ENCODE data around the gene EIF2S1.
"Not testable (repeated sequence)": the region's sequence is repeated elsewhere in the genome, so short reads cannot be mapped to it uniquely, and the experiment has no call there.

EIF2S1 gene

DNA sequence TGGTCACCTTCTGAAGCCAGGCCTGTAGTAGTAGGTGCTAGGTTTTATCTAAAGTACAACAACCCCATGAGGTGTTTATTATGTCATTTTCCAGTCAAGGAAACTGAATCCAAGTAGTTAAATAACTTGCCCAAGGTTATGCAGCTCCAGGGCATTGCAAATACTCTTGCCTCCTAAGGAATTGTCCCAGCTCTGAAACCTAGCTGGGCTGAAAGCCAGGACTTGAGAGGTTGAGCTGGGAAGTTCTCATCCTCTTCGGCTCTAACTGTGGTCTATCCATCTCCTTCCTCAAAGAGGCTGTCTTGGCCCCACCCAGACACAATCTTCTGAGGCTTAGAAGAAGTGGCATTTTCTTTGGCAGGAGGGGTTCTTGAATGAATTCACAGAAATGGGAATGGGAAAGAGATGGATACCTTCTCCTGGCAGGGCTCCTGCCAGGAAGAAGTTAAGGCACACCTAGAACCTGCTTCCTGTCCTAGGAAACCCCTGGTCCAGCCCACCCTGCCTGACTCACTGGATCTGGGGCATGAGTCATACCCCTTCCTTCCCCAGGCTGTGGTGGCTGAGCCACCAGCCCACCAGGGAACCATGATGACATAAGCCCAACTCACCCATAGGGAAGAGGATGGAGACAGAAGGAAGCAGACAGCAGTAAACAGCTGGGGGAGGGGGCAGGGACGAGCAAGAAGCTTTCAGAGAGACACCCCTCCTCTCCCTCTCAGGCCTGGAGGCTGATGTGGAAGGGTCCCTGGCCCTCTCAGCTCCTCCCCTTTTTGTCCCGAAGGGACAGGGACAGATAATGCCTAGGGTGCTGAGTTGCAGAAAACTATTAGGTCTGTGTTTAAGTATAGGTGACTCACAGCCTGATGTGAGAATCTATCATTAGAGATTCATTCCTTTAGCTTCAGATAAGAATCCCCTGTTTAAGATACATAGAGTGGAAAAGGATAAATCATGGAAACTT is 54.0 kb downstream of the EIF2S1 start:
- DNase-seq, result no peak

DNA sequence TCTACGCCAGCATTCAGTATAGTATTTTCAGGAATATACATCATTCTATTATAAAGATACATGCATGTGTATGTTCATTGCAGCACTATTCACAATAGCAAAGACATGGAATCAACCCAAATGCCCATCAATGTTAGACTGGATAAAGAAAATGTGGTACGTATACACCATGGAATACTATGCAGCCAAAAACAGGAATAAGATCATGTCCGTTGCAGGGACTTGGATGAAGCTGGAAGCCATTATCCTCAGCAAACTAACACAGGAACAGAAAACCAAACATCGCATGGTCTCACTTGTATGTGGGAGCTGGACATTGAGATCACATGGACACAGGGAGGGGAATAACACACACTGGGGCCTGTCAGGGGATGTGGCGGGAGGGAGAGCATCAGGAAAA is 55.5 kb downstream of the EIF2S1 start:
- not testable (repeated sequence) for DNase-seq

DNA sequence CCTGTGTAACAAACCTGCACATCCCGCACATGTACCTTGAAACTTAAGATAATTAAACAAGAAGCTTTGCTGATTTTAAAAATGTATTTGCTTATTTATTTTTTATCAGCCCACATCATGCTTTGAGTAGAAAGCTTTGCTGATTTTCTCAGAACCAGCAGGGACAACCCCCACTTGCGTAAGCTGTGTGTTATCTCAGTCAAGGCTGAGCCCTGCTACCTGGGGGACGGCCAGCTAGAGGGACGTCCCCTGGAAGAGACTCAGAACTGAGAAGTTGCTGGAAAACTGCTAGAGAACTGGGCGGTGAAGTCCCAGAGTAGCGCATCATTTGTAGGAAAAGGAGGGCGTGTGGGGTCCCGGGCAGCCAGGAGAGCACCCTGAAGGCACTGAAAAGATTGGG is 56.0 kb downstream of the EIF2S1 start:
- no peak for DNase-seq

DNA sequence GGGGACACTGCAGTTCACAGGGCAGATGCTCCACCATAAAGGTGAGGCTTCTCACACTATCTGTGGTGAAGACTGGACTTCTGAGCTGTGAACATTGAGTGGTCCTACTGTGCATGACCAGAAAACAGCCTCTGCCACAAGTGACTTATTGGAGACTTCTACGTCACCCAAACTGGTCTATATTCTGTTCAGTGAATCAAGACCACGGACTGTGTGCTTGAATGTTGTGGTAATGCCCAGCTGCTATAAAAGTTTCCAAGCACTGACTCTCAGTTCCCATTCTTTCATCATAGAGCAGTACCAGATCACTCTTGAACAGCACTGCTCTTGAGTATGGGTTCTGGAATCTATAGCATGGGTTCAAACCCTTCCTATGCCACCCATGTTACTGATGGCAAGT is 56.7 kb downstream of the EIF2S1 start:
- no peak for DNase-seq

DNA sequence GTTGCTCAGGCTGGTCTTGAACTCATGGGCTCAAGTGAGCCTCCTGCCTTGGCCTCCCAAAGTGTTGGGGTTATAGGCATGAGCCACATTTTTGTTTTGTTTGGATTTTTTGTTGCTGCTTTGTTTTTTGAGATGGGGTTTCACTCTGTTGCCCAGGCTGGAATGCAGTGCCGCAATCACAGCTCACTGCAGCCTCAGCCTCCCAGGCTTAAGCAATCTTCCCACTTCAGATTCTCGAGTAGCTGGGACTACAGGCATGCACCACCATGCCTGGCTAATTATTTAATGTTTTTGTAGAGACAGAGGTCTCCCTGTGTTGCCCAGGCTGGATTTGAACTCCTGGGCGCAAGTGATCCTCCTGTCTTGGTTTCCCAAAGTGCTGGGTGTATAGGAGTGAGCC is 57.5 kb downstream of the EIF2S1 start:
- DNase-seq, result no peak

DNA sequence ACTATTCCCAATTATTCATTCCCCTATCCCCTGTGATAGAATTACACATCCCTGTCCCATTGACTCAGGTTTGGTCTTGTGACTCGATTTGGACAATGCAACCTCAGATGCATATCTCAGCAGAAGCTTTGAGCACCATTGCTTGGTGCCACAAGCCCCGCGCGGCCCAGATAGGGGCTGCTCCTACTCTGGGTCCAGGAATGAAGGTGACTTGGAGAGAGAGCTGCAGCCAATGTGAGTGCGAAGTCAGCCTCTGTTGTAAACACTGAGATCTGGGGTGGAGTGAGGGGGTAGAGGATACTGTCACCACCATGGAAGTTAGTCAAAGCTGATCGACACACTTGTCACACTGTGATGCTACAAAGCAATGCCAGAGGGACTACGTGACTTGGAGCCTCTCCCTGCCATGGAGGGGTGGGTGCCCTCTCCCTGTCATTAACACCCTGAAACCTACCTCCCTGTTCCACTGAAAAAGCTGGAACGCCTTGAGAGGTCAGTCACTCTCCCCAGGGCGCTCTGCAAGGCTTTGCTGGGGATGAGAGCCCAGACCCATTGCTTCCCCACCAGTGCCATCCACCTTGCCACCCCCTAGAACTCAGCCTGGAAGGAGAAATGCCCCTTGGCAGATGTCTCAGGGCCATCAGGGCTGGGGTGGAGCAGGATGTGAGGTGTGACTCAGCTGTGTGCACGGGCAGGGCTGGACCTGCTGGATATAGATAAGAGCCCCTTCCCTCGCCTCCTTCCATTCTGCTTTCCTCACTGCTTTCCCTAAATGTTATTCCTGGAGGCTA is 58.5 kb downstream of the EIF2S1 start:
- DNase-seq, result no peak

DNA sequence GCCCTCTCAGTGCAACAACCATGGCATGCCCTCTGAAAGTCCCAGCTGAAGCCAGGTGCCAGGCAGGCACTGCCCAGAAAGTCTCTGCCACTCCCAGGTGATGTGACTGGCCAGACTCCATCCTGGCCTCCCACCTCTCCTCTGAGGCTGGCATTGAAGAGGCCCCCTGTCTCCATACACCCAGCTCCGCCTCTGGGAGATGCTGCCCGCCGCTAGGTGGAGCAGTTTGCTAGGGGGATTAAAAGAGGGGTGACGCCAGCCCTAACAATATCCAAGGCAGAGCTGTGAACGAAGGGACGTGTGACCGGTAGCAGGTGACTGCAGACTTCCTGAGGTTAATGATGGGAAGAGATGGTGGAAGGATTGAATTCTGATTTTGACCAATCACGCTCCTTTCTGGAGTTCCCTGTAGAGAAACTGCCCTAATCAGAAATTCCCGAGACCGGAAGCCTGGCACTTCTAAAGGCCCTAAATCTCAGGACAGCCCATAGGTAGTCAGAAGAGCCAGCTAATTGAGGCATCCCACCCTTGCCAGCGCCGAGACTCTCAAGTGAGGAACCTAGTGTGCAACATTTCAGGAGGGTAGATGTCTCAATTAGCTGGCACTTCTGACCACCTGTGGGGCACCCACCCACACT is 60.1 kb downstream of the EIF2S1 start:
- DNase-seq, result no peak

DNA sequence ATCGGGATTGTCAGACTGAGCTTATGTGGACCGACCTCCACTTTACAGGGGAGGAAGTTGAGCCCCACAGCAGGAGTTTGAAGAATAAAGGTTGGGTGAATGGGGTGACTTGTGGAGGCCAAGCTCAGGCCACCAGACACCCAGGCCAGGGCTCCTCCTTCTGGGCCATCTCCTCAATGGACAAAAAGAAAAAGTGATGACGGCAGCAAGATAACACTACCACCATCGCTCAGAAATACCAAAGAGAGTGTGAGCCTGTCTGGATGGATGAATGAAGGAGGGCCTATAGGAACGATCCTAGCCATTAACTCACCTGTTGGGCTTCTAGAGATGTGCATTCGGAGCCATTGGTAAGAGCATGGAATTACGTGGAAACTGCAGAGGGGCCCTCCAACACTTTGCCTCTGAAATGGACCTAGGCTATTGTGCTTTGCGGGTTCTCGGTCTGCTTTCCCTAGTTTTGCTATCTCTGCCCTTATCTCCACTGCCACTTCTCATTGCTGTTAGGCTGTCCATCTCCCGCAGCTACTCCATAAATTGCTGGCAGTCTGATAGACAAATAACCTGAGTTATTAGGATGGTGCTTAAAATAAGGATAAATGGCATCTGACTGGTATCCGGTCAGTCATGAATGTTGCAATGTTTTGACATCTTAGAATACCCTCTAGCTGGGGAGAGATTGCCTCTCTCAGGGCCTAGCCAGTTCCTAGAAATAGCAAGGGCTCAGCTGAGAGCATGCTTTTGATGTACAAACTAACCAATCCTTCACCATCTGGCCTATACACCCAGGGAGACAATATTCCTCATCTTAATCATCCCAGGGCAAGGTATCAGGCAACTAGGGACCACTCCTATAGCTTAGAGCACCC is 61.5 kb downstream of the EIF2S1 start:
- no peak for DNase-seq

DNA sequence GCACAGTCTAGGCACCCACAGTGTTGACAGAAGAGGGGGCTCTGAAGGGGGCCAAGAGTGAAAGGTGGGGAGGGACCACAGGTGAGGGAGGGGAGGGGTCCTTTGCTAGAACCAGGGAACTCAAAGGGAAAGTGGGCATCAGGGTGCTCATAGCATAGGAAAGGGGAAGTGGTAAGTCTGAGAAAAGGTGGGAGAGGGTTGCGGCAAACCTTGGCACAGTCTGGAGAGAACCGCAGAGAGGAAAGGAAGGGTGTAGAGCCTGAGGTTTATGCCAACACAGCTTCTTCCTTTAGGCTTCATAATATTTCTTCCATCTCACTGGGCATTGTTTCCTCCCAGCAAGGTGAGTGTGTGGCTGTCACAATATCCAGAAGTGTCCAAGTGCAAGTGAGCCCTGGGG is 63.3 kb downstream of the EIF2S1 start:
- no peak for DNase-seq

DNA sequence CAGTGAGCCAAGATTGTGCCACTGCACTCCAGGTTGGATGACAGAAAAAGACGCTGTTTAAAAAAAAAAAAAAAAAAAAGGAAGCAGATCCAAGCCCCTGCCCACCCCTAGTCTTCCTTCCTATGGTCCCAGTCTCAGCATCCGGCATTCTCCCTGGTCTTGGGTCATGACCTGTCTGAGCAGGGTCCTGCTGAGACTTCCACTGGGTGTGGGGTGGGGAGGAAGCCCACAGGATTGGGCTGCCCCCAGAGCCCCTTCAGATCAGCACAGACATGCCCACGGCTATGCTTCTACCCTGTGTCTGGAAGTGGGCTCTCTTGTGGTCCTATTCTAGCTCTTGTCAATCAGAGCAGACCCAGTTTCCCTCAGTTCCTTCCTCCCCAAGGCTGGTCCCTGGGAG is 64.4 kb downstream of the EIF2S1 start:
- DNase-seq, result no peak

DNA sequence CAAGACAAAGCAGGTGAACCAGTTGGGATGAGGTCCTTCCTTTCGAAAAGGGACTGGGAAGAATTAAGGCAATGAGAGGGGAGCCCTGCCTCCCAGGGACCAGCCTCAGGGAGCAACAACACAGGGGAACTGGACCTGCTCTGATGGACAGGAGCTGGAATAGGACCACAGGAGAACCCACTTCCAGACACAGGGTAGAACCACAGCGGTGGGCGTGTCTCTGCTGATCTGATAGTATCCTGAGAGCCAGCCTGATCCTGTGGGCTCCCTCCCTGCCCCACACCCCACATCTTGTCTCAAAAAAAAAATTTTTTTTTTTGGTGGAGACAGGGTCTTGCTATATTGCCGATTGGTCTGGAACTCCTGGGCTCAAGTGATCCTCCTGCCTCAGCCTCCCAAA is 65.5 kb downstream of the EIF2S1 start:
- no peak for DNase-seq

DNA sequence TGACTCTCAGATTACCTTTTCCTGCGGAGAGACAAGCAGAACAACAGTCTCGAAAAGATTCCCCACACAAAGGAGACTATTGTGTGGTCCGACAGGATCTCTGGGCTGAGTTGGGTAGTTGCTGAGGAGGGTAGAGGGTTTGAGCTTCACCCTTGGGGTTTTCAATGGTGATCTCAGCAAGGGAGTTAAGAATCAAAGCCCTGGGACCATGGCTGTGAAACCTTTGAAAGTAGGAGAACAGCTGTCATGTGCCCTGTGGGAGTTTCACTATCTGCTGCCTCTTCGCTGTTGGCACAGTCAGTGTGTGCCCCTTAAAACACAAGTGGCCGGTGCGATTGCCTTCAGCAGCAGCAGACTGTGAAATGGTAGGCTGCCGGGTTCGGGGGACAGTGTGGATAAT is 66.0 kb downstream of the EIF2S1 start:
- no peak for DNase-seq

DNA sequence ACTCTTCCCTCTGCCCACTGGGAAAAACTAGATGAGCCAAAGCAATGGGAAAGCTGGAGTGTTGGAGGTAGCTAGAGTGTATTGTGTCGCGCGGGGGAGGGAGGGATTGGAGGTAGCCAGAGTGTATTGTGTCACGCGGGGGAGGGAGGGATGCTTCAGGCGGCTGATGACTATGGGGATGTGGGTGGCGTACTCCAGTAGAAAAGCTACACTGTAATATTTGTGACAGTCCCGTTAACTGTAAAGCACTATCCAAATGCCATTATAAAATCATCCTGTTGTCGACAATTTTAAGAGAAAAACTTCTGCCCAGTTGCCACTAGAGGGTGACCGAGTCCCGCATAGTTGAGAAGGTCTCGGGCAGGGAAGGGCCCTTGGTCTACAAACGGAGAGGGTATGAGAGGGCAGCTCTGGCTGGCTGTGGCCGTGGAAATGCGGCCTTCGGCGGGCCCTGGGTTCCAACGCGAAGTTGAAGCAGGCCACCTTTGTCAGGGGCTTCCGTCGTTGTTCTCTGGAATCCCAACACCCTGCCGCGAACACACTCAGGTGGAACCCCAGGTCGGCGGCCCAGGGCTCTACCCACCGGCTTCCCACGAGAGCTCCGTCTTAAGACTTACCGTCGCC is 67.0 kb downstream of the EIF2S1 start:
- peak; percentile 82 for DNase-seq

DNA sequence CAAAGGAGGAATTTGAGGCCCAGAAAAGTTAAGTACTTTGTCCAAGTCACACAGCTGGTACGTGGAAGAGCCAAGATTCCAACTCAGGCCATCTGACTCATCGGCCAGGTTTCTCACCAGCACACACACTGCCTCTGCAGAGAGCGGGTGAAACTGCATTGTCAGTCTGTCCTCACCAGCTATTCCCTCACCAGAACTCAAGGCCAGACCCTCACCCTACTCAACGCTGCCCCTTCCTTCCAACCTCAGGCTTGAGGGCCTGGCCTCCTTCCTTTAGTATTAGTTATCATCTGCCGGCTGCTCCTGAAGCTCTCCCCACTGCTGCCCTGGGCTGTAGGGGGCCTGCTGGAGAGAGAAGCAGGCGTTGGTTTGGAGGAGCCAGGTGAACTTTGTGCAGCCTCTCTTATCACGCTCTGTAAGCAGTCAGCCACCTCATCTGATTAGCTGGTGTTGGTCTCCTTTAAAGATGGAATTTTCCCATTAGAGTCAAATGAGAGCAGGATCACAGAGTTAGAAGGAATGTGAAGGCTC is 68.4 kb downstream of the EIF2S1 start:
- DNase-seq, result no peak

DNA sequence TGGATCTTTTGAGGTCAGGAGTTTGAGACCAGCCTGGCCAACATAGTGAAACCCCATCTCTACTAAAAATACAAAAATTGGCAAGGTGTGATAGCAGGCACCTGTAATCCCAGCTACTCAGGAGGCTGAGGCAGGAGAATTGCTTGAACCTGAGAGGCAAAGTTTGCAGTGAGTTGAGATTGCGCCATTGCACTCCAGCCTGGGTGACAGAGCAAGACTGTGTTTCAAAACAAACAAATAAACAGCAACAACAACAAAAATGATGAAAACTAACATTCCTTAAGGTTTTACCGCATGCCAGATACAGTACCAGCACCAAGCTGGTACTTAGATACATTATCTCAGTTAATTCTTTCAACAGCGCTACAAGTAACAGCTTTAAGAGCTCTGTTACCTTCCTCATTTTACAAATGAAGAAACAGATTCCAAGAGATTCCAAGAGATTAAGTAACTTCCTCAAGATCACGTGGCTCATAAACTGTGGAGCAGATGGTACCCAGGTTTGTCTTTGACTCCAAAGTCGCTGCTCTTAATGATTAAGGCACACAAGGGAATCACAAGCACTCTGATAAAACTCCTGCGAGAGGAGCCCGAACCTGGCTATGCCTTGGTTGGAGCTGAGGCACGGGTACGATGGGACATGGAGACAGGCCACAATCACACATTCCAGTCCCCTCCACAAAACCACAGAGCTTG is 69.5 kb downstream of the EIF2S1 start:
- no peak for DNase-seq

DNA sequence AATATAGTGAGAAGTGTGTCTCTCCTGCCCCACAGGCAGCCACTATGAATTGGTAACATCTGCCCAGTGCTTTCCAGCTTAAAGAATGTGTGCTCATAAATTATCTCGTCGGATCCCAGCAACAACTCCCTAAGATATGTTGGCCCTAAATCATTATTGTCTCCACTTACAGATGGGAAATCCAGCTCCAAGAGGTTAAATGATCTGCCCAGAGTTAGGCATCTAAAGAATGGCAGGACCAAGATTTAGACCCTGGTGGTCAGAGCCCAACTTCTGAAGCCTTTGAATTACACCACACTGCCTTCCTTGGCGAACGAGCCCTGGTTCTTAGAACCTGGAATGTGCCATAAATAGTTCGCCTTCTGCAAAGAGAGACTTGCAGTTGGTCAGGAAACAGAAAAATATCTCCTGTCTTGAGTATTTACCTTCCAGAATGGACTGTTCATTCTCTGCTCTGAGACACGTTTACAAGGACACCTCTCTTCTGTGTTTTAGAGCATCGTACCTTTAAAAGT is 72.0 kb downstream of the EIF2S1 start:
- DNase-seq, result no peak

DNA sequence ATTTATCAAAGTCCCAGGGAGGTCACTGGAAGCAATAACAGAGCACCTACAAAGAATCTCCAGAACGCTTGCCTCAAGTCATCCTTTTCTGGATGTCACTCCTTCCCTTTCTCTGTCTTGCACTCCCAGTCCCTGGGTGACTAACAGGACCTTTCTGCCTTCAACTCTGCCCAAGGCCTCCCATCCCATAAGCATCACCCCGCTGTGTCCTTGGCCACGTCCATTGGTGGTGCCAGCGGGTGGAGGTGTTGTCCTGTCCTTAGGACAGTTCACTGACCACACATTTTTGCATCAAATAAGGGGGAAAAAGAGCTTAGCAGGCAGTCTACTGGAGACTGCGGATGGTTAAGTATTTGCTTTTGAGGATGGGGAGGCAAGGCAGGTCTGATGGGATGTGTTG is 75.5 kb downstream of the EIF2S1 start:
- DNase-seq, result no peak
